ENCODE results near the gene AP4M1. TPM values are rescaled to one million over a fixed set of nuclear protein-coding genes. Genes with fewer than 3 reads are reported as not detected.

Gene AP4M1
- polyA plus RNA-seq, 2 of the 4 experiments (the other 2 are of a cell fraction), result 16.6 to 18.3 TPM

DNA sequence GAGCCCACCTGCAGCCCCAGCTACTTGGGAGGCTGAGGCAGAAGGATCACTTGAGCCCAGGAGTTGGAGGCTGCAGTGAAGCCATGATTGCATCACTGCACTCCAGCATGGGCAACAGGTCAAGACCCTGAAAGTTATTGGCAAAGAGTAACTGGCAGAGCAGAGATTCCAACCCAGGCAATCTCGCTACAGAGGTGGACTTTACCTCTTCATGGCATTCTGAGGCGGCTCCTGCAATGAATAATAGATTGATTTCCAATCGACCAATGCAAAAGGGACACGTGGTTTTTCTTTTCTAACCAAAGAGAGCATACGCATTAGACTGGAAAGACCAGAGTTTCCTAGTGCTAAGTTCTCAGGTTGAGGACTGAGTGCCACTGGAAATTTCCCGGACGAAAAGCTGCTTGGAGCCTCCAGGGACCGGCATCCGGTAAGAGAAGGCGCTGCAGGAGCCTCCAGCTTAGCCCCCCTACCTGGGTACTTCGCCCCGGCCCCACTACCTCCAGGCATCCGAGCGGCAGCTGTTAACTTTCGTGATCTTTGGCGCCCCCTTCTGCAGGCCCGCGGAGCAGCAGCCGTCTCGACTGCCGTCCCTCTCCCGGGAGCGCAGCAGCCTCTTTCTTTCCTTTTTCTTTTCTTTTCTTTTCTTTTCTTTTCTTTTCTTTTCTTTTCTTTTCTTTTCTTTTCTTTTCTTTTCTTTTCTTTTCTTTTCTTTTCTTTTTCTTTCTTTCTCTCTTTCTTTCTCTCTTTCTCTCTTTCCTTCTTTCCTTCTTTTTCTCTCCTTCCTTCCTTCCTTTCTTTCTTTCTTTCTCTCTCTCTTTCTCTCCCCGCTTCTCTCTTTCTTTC, 29.4 kb downstream of the AP4M1 start:
- peak overlapping the region; percentile 68 for H3K4me2 ChIP-seq
- WGBS (ENCODE audit: missing lambda C conversion rate), result 11% methylated on average over 24 of the region's 24 CpGs
- DNase-seq (ENCODE audit: low read depth in 1 of 2, low spot score in 1 of 2) (peak; percentile 63 to 74), ATAC-seq (peak; percentile 28 to 41; a peak in 3 of 6 replicates), FAIRE-seq (no peak)
- ChIA-PET POLR2A (interaction anchor here (0.7 to 3.4 kb wide), 3 partner anchors 18 to 656 kb away, joined by 3 to 8 read pairs (median 4); partner anchors contain the start of genes AP4M1, LAMTOR4 and MCM7), CTCF (interaction anchor here (0.5 to 13.2 kb wide), 27 partner anchors 9 to 1219 kb away, joined by 3 to 245 read pairs (median 3); partner anchors contain the start of genes AP4M1, CNPY4, LAMTOR4 and MCM7)
- H3K9me3 ChIP-seq, result no peaks in the 10 kb centered on the region
- H3K27ac ChIP-seq, result peak overlapping the region in 1 of 2 experiments; percentile 63; a peak in 4 of 6 replicates
- TF ChIP-seq JUNB (IDR thresholded peaks at IDR 0.05) (no peak), PHF8 (IDR thresholded peaks at IDR 0.05; ENCODE audit: borderline replicate concordance, low read depth) (no peak), SMC3 (IDR thresholded peaks at IDR 0.05) (peak; percentile 39), FOSB (CRISPR knock-in tag; IDR thresholded peaks at IDR 0.05) (no peak), EHMT2 (IDR thresholded peaks at IDR 0.05; ENCODE audit: low read depth) (no peak), CBX8 (IDR thresholded peaks at IDR 0.05) (no peak), TP53 (CRISPR knock-in tag; IDR thresholded peaks at IDR 0.05) (no peak), POLR2A (IDR thresholded peaks at IDR 0.05; ENCODE audit: low read length) (no peak), RAD21 (conservative IDR thresholded peaks at IDR 0.05 in 1 of 2, IDR thresholded peaks at IDR 0.05 in 1 of 2) (peak; percentile 71 to 72), ZC3H11A (IDR thresholded peaks at IDR 0.05) (no peak), RFX5 (IDR thresholded peaks at IDR 0.05) (no peak), ZSCAN20 (CRISPR knock-in tag; IDR thresholded peaks at IDR 0.05) (no peak), EP300 (IDR thresholded peaks at IDR 0.05) (no peak), ZFP36 (IDR thresholded peaks at IDR 0.05; ENCODE audit: borderline replicate concordance, partially characterized antibody) (no peak), HOXB5 (CRISPR knock-in tag; IDR thresholded peaks at IDR 0.05) (no peak), CEBPB (IDR thresholded peaks at IDR 0.05) (0 out of 4 replicates have a peak, but pooled peaks of 1 of the 2 experiments have one; percentile 43)
- TF ChIP-seq, protein P1, sequence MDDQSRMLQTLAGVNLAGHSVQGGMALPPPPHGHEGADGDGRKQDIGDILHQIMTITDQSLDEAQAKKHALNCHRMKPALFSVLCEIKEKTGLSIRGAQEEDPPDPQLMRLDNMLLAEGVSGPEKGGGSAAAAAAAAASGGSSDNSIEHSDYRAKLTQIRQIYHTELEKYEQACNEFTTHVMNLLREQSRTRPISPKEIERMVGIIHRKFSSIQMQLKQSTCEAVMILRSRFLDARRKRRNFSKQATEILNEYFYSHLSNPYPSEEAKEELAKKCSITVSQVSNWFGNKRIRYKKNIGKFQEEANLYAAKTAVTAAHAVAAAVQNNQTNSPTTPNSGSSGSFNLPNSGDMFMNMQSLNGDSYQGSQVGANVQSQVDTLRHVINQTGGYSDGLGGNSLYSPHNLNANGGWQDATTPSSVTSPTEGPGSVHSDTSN (IDR thresholded peaks at IDR 0.05), result no peak
- TF ChIP-seq, protein P2, sequence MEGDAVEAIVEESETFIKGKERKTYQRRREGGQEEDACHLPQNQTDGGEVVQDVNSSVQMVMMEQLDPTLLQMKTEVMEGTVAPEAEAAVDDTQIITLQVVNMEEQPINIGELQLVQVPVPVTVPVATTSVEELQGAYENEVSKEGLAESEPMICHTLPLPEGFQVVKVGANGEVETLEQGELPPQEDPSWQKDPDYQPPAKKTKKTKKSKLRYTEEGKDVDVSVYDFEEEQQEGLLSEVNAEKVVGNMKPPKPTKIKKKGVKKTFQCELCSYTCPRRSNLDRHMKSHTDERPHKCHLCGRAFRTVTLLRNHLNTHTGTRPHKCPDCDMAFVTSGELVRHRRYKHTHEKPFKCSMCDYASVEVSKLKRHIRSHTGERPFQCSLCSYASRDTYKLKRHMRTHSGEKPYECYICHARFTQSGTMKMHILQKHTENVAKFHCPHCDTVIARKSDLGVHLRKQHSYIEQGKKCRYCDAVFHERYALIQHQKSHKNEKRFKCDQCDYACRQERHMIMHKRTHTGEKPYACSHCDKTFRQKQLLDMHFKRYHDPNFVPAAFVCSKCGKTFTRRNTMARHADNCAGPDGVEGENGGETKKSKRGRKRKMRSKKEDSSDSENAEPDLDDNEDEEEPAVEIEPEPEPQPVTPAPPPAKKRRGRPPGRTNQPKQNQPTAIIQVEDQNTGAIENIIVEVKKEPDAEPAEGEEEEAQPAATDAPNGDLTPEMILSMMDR (IDR thresholded peaks at IDR 0.05), result peak; percentile 80
- TF ChIP-seq, protein P3, sequence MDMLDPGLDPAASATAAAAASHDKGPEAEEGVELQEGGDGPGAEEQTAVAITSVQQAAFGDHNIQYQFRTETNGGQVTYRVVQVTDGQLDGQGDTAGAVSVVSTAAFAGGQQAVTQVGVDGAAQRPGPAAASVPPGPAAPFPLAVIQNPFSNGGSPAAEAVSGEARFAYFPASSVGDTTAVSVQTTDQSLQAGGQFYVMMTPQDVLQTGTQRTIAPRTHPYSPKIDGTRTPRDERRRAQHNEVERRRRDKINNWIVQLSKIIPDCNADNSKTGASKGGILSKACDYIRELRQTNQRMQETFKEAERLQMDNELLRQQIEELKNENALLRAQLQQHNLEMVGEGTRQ (IDR thresholded peaks at IDR 0.05), result 0 out of 2 replicates have a peak, but pooled peaks have one; percentile 17
- TF ChIP-seq, protein P4, sequence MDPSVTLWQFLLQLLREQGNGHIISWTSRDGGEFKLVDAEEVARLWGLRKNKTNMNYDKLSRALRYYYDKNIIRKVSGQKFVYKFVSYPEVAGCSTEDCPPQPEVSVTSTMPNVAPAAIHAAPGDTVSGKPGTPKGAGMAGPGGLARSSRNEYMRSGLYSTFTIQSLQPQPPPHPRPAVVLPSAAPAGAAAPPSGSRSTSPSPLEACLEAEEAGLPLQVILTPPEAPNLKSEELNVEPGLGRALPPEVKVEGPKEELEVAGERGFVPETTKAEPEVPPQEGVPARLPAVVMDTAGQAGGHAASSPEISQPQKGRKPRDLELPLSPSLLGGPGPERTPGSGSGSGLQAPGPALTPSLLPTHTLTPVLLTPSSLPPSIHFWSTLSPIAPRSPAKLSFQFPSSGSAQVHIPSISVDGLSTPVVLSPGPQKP (IDR thresholded peaks at IDR 0.05; ENCODE audit: low read depth, low read length), result no peak
- H3K4me1 ChIP-seq, result peaks cover 15% of the 10 kb centered on the region
- no peak overlapping the region for H3K4me3 ChIP-seq

DNA sequence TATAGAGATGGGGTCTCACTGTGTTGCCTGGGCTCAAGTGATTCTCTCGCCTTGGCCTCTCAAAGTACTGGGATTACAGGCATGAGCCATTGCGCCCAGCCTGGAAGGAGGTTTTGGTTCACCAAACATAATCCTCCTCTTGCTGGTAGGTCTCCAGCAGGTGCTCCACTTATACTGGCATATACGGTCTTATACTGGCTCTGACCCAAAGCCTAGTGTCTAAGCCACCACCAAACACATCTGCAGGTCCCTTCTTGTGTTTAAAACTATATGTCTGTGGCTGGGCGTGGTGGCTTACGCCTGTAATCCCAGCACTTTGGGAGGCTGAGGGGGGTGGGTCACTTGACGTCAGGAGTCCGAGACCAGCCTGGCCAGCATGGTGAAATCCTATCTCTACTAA, 30.7 kb downstream of the AP4M1 start:
- CTCF ChIA-PET, result interaction anchor here (0.6 to 13.2 kb wide), 36 partner anchors 10 to 318 kb away, joined by 3 to 245 read pairs (median 8); partner anchors contain the start of genes AP4M1, CNPY4, GPC2 and LAMTOR4
- peak overlapping the region; percentile 28; the same call in 2 of the 3 replicates for H3K4me2 ChIP-seq
- no peak for TF ChIP-seq RAD21 (conservative IDR thresholded peaks at IDR 0.05 in 1 of 2, IDR thresholded peaks at IDR 0.05 in 1 of 2)
- TF ChIP-seq, protein P5, sequence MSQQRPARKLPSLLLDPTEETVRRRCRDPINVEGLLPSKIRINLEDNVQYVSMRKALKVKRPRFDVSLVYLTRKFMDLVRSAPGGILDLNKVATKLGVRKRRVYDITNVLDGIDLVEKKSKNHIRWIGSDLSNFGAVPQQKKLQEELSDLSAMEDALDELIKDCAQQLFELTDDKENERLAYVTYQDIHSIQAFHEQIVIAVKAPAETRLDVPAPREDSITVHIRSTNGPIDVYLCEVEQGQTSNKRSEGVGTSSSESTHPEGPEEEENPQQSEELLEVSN (IDR thresholded peaks at IDR 0.05; ENCODE audit: borderline replicate concordance, low read depth), result no peak
- TF ChIP-seq, protein P4 (IDR thresholded peaks at IDR 0.05; ENCODE audit: low read depth, low read length), result no peak
- no peak for TF ChIP-seq CHD4 (IDR thresholded peaks at IDR 0.05; ENCODE audit: borderline replicate concordance)
- TF ChIP-seq ESRRA (IDR thresholded peaks at IDR 0.05; ENCODE audit: borderline replicate concordance, low read length), result no peak
- no peak for TF ChIP-seq POLR2A (IDR thresholded peaks at IDR 0.05; ENCODE audit: low read length)
- no peak for TF ChIP-seq HEYL (CRISPR knock-in tag; IDR thresholded peaks at IDR 0.05)
- TF ChIP-seq HDAC2 (IDR thresholded peaks at IDR 0.05), result no peak
- TF ChIP-seq HOXB13 (CRISPR knock-in tag; IDR thresholded peaks at IDR 0.05; ENCODE audit: low read depth), result no peak
- TF ChIP-seq, protein P6, sequence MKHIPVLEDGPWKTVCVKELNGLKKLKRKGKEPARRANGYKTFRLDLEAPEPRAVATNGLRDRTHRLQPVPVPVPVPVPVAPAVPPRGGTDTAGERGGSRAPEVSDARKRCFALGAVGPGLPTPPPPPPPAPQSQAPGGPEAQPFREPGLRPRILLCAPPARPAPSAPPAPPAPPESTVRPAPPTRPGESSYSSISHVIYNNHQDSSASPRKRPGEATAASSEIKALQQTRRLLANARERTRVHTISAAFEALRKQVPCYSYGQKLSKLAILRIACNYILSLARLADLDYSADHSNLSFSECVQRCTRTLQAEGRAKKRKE (CRISPR knock-in tag; IDR thresholded peaks at IDR 0.05; ENCODE audit: low read depth), result no peak
- TF ChIP-seq NR3C1 (IDR thresholded peaks at IDR 0.05), result no peak

More for the DNA sequence above, 30.7 kb downstream of the AP4M1 start:
- H3K27ac ChIP-seq, result no peak overlapping the region
- ATAC-seq (peak in 1 of 2 experiments; percentile 1; a peak in 1 of 6 replicates), FAIRE-seq (no peak), DNase-seq (ENCODE audit: low read depth in 1 of 2, low spot score in 1 of 2) (no peak)
- H3K4me3 ChIP-seq, result no peak overlapping the region
- peaks cover 14% of the 10 kb centered on the region; the same call in 1 of the 3 replicates for H3K4me1 ChIP-seq
- 49% methylated on average over 7 of the region's 7 CpGs for WGBS (ENCODE audit: missing lambda C conversion rate)
- POLR2A ChIA-PET, result interaction anchor here (0.8 to 2.1 kb wide), 2 partner anchors 16 to 37 kb away, joined by 3 to 16 read pairs; partner anchors contain the start of gene LAMTOR4
- H3K9me3 ChIP-seq, result no peaks in the 10 kb centered on the region

Data from A549 (cell line).